ENCODE measurements around the gene SGMS1.
"Not testable (repeated sequence)": the region's sequence is repeated elsewhere in the genome, so short reads cannot be mapped to it uniquely, and the experiment has no call there.

The SGMS1 gene

DNA sequence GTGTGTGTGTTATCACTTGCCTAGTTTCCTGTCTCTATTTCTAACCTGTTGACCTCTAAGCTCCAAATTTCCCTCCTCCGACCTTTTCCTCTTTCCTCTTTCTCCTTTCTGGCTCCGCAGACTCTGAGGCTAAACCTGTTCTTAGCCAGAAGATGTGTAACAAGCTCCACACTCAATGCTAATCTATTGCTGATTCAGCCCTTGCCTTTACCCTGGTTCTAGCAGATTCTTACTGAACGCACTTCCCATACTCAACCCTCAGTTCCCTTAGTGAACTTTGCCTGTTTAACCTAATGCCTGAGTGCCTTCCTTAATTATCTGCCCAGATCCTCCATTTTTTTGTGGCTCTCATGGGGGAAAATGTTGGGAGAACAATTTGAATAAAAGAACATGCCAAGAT is 30.0 kb upstream of the SGMS1 start:
- TF ChIP-seq, protein P1, sequence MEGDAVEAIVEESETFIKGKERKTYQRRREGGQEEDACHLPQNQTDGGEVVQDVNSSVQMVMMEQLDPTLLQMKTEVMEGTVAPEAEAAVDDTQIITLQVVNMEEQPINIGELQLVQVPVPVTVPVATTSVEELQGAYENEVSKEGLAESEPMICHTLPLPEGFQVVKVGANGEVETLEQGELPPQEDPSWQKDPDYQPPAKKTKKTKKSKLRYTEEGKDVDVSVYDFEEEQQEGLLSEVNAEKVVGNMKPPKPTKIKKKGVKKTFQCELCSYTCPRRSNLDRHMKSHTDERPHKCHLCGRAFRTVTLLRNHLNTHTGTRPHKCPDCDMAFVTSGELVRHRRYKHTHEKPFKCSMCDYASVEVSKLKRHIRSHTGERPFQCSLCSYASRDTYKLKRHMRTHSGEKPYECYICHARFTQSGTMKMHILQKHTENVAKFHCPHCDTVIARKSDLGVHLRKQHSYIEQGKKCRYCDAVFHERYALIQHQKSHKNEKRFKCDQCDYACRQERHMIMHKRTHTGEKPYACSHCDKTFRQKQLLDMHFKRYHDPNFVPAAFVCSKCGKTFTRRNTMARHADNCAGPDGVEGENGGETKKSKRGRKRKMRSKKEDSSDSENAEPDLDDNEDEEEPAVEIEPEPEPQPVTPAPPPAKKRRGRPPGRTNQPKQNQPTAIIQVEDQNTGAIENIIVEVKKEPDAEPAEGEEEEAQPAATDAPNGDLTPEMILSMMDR (IDR thresholded peaks at IDR 0.05; ENCODE audit: insufficient read depth, low read depth, low read length, missing control alignments): no peak

DNA sequence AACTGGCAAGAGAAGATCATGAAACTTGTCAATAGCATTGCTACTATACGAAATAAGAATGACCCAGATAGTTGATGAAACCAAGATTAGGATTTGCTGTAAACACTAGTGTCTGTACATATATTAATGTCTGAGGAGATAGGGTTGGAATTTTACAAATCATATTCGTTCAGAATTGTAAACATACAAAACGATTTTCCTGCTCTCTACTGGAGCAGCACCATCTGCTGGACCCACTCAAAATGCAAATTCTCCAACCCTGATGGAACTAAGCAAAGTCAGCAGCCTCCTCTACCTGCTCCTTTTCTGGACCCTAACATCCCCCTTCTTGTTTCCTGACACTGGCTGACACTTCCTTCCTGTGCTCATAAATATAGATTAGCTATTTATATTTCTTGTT is 29.4 kb upstream of the SGMS1 start:
- TF ChIP-seq, protein P1 (IDR thresholded peaks at IDR 0.05; ENCODE audit: insufficient read depth, low read depth, low read length, missing control alignments): peak; percentile 72
- H3K4me3 ChIP-seq (ENCODE audit: low read length): no peak overlapping the region
- peak; percentile 42 for DNase-seq (ENCODE audit: low read depth)

More for the DNA sequence above, 30.0 kb upstream of the SGMS1 start:
- DNase-seq (ENCODE audit: low read depth): no peak
- no peak overlapping the region for H3K4me3 ChIP-seq (ENCODE audit: low read length)

DNA sequence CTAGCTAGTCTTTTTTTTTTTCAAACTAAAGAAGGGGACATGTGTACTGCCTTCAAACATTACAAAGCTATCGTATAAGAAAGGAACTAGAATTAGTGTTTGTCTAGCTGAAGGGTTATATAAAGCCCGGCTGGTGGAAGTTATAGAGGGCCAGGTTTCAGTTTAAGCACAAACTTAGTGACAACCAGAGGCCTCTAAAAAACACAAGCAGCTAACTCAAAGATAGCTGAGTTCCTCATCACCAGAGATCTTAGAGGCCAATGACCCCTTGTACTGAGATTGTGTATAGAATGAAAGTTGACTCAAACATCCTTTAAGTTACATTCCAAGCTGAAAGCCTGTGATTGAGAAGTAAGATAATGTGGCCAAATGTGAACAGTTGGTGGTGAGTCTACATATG is 28.1 kb upstream of the SGMS1 start:
- TF ChIP-seq, protein P1 (IDR thresholded peaks at IDR 0.05; ENCODE audit: insufficient read depth, low read depth, low read length, missing control alignments): no peak
- H3K4me3 ChIP-seq (ENCODE audit: low read length): no peak overlapping the region
- no peak for DNase-seq (ENCODE audit: low read depth)

DNA sequence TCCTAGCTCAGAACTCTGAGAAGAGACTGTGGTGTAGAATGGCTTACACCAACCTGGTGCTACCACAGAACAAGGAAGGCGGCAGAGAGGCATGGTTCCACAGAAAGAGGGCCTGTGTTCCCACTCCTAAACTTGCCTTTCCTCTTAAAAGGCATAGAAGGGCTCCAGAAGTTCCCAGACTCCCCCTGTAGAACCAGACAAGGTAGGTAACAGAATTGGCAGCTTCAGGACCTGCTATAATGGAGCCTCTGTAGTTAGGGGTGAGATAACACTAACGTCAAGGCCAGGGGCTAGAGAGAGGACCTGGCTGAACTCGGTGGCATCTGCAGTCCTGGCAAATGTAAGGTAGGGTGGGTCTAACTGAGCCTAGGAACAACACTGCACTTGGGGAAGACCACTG is 26.7 kb upstream of the SGMS1 start:
- TF ChIP-seq, protein P1 (IDR thresholded peaks at IDR 0.05; ENCODE audit: insufficient read depth, low read depth, low read length, missing control alignments): no peak
- DNase-seq (ENCODE audit: low read depth): no peak

DNA sequence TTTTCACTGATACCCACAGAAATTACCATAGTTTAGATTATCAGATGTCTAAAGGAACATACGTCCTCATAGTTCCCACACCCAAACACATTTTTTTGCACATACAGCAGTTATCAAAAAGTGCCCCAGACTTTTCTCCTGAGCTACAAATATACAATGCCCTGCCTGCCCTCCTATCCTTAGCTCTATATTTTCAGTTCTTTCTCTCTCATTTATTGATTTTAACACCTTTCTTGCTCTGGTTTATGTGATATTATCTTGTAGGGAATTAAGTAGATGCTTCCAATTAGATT is 25.1 kb upstream of the SGMS1 start:
- TF ChIP-seq, protein P1 (IDR thresholded peaks at IDR 0.05; ENCODE audit: insufficient read depth, low read depth, low read length, missing control alignments): no peak
- DNase-seq (ENCODE audit: low read depth): no peak

More for the DNA sequence above, 26.7 kb upstream of the SGMS1 start:
- no peak overlapping the region for H3K4me3 ChIP-seq (ENCODE audit: low read length)

DNA sequence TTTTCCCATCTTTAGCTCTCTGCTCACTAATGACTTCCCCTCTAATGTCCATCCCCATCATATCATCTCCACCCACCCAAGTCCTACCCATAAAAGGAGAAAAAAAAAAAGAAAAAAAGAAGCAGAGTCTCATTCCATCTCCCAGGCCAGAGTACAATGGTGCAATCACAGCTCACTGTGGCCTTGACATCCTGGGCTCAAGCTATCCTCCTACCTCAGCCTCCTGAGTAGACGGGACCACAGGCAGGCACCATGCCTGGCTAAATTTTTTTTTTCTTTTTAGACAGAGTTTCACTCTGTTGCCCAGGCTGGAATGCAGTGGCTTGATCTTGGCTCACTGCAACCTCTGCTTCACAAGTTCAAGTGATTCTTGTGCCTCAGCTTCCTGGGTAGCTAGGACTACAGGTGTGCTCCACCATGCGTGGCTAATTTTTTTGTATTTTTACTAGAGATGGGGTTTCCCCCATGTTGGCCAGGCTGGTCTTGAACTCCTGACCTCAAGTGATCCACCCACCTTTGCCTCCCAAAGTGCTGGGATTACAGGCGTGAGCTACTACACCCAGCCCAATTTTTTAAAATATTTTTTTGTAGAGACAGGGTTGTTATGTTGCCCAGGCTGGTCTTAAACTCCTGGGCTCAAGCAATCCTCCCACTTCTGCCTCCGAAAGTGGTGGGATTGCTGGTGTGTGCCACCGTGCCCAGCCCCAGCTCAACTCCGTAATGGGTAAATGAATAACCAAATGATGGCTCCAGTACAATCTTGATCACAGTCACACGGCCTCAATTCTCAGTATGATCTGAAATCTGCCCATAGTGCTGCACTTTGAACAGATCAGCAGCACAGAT is 24.6 kb upstream of the SGMS1 start:
- DNase-seq (ENCODE audit: low read depth): no peak
- no peak overlapping the region for H3K4me3 ChIP-seq (ENCODE audit: low read length)
- TF ChIP-seq, protein P1 (IDR thresholded peaks at IDR 0.05; ENCODE audit: insufficient read depth, low read depth, low read length, missing control alignments): no peak

More for the DNA sequence above, 25.1 kb upstream of the SGMS1 start:
- no peak overlapping the region for H3K4me3 ChIP-seq (ENCODE audit: low read length)

DNA sequence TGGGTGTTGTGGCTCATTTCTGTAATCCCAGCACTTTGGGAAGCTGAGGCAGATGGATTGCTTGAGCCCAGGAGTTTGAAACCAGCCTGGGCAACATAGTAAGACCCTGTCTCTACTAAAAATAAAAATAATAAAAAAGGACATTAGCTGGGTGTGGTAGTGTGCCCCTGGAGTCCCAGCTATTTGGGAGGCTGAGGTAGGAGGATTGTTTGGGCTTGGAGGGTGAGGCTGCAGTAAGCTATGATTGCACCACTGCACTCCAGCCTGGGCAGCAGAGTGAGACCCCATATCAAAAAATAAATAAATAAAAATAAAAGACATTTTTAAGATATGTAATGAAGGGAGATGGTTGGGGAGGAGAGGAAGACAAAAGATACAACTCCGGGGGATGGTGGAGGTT is 23.6 kb upstream of the SGMS1 start:
- not testable (repeated sequence) for DNase-seq (ENCODE audit: low read depth); H3K4me3 ChIP-seq (ENCODE audit: low read length)

Measured in epithelial cell of esophagus (primary cell).